Liver (tissue), 9 donors: ENCODE results near the gene CDKN2B-AS1. TPM values are rescaled to one million over a fixed set of nuclear protein-coding genes. Genes with fewer than 3 reads are reported as not detected.

ENCODE experiments used
- DNase-seq: peaks from one replicate; pipeline ENCODE4 v3.0.0-alpha.2; 2017; ENCODE audit warnings: low spot score
- H3K27ac ChIP-seq, 2 donors: one replicate each; pipeline ENCODE4 v1.7.0; 2013; ENCODE audit warnings: inconsistent platforms in 2 of 2, low read length in 2 of 2, control low read depth in 1 of 2, low read depth in 1 of 2, mild to moderate bottlenecking in 1 of 2
- H3K27me3 ChIP-seq, 4 donors: one replicate each; pipeline versions ENCODE4 v1.6.1 to v1.7.0; 2013; ENCODE audit warnings: low read length in 3 of 4, inconsistent platforms in 1 of 4, mild to moderate bottlenecking in 1 of 4, moderate library complexity in 1 of 4; ENCODE audit not compliant: control insufficient read depth in 4 of 4, insufficient read depth in 4 of 4
- H3K36me3 ChIP-seq, 4 donors: one replicate each; pipeline versions ENCODE4 v1.6.1 to v1.7.0; 2013; ENCODE audit warnings: low read length in 3 of 4, mild to moderate bottlenecking in 3 of 4, low read depth in 1 of 4, moderate library complexity in 1 of 4; ENCODE audit not compliant: control insufficient read depth in 4 of 4, insufficient read depth in 3 of 4
- H3K4me1 ChIP-seq, 4 donors: one replicate each; pipeline versions ENCODE4 v1.6.1 to v1.7.0; 2013; ENCODE audit warnings: low read length in 3 of 4, mild to moderate bottlenecking in 3 of 4, moderate library complexity in 1 of 4; ENCODE audit not compliant: control insufficient read depth in 4 of 4, insufficient read depth in 4 of 4
- H3K4me3 ChIP-seq, 3 donors: one replicate each; pipeline versions ENCODE4 v1.6.1 to v1.7.0; 2013; ENCODE audit warnings: low read length in 3 of 3, control low read depth in 1 of 3, low read depth in 1 of 3, mild to moderate bottlenecking in 1 of 3
- H3K9ac ChIP-seq, 2 donors: one replicate each; pipeline ENCODE4 v1.7.0; 2013; ENCODE audit warnings: low read length in 2 of 2, mild to moderate bottlenecking in 2 of 2, moderate library complexity in 2 of 2, control low read depth in 1 of 2, low read depth in 1 of 2
- H3K9me3 ChIP-seq, 4 donors: one replicate each; pipeline versions ENCODE4 v1.6.1 to v1.7.0; 2013; ENCODE audit warnings: low read length in 3 of 4; ENCODE audit not compliant: control insufficient read depth in 4 of 4
- ATF3 ChIP-seq: IDR thresholded peaks from 2 replicates; pipeline ENCODE4 v1.6.1; 2016; ENCODE audit warnings: antibody characterized with exemption
- CTCF ChIP-seq: fragments of 150-350 bp; IDR thresholded peaks from 2 replicates; pipeline ENCODE4 v1.5.1; 2017; ENCODE audit warnings: improper control_type of control experiment, low read depth, low read length; ENCODE audit not compliant: missing input control
- EGR1 ChIP-seq, 2 donors: IDR thresholded peaks; 2 replicates each; pipeline ENCODE4 v1.6.1; 2016 to 2018; ENCODE audit warnings: antibody characterized with exemption in 2 of 2, low read depth in 2 of 2
- FOXA1 ChIP-seq: IDR thresholded peaks from 2 replicates; pipeline ENCODE4 v1.6.1; 2016; ENCODE audit warnings: antibody characterized with exemption
- FOXA2 ChIP-seq: IDR thresholded peaks from 2 replicates; pipeline ENCODE4 v1.6.1; 2016; ENCODE audit warnings: antibody characterized with exemption
- GABPA ChIP-seq, 2 donors: IDR thresholded peaks in 1 of 2; conservative IDR thresholded peaks in 1 of 2; 2 replicates each; pipeline ENCODE4 v1.6.1; 2016; ENCODE audit warnings: antibody characterized with exemption in 2 of 2, mild to moderate bottlenecking in 1 of 2, moderate library complexity in 1 of 2
- HNF4A ChIP-seq, 2 donors: conservative IDR thresholded peaks; 2 replicates each; pipeline ENCODE4 v1.6.1; 2016; ENCODE audit warnings: antibody characterized with exemption in 2 of 2, mild to moderate bottlenecking in 2 of 2
- HNF4G ChIP-seq: IDR thresholded peaks from 2 replicates; pipeline ENCODE4 v1.6.1; 2016; ENCODE audit warnings: antibody characterized with exemption
- JUND ChIP-seq, 2 donors: IDR thresholded peaks; 2 replicates each; pipeline ENCODE4 v1.6.1; 2016; ENCODE audit warnings: antibody characterized with exemption in 2 of 2
- MAX ChIP-seq: IDR thresholded peaks from 2 replicates; pipeline ENCODE4 v1.6.1; 2016; ENCODE audit warnings: antibody characterized with exemption
- NR2F2 ChIP-seq: IDR thresholded peaks from 2 replicates; pipeline ENCODE4 v1.6.1; 2016; ENCODE audit warnings: antibody characterized with exemption
- RAD21 ChIP-seq, 2 donors: IDR thresholded peaks; 2 replicates each; pipeline ENCODE4 v1.6.1; 2016; ENCODE audit warnings: antibody characterized with exemption in 2 of 2, mild to moderate bottlenecking in 2 of 2
- REST ChIP-seq: IDR thresholded peaks from 2 replicates; pipeline ENCODE4 v1.6.1; 2016; ENCODE audit warnings: antibody characterized with exemption, mild to moderate bottlenecking
- RXRA ChIP-seq, 2 donors: IDR thresholded peaks; 2 replicates each; pipeline ENCODE4 v1.6.1; 2017 to 2018; ENCODE audit warnings: antibody characterized with exemption in 2 of 2, mild to moderate bottlenecking in 1 of 2
- SP1 ChIP-seq: IDR thresholded peaks from 2 replicates; pipeline ENCODE4 v1.6.1; 2018; ENCODE audit warnings: antibody characterized with exemption, mild to moderate bottlenecking
- TAF1 ChIP-seq: conservative IDR thresholded peaks from 2 replicates; pipeline ENCODE4 v1.6.1; 2016; ENCODE audit warnings: antibody characterized with exemption, mild to moderate bottlenecking
- YY1 ChIP-seq: IDR thresholded peaks from 2 replicates; pipeline ENCODE4 v1.6.1; 2016; ENCODE audit warnings: antibody characterized with exemption, mild to moderate bottlenecking
- ZBTB33 ChIP-seq: IDR thresholded peaks from 2 replicates; pipeline ENCODE4 v1.6.1; 2016; ENCODE audit warnings: antibody characterized with exemption
- WGBS: extraction: QIAGEN DNeasy Blood & Tissue Kit; methylation state at CpG from one replicate; pipeline ENCODE4 v1.1.7; 2013; 5-methylcytosine and 5-hydroxymethylcytosine counted together
- polyA plus RNA-seq, 2 donors: library from polyadenylated mRNA; stranded (reverse) in 1 of 2; unstranded in 1 of 2; fragments of 200-250 nt in 1 of 2; fragments of >200 nt in 1 of 2; fragmentation: Nextera tagmentation in 1 of 2; extraction: Ambion mirVana in 1 of 2; gene quantifications; one replicate each; pipeline versions ENCODE4 v1.2.1 to v1.2.3, GENCODE V29; 2013 to 2015
- total RNA-seq, 2 donors: library from RNA; depleted of rRNA; stranded (reverse); fragments of >200 nt; gene quantifications; one replicate each; pipeline ENCODE4 v1.2.3, GENCODE V29; 2014
- donor health status: healthy.
- donor health status: healthy.
- donor health status: healthy.
- donor health status: healthy.
- donor health status: healthy.

CDKN2B-AS1 gene
- total and polyA plus RNA-seq, 4 donors = 0.08 to 0.42 TPM; not detected in 2

- 96% methylated on average over 2 of the region's 2 CpGs for WGBS
- Histone ChIP-seq H3K9me3 (no peaks in the 10 kb centered on the region), H3K4me1 (peaks cover 4 to 15% (median 9%) of the 10 kb centered on the region in 4 donors), H3K27ac (no peak overlapping the region), H3K9ac (no peak overlapping the region), H3K27me3 (no peaks in the 10 kb centered on the region), H3K36me3 (no peaks in the 10 kb centered on the region), H3K4me3 (no peak overlapping the region)
- TF ChIP-seq HNF4A (conservative IDR thresholded peaks at IDR 0.05) (no peak), JUND (IDR thresholded peaks at IDR 0.05) (no peak), FOXA2 (no peak), CTCF (no peak), EGR1 (IDR thresholded peaks at IDR 0.05; ENCODE audit: low read depth in 2 of 2) (no peak), NR2F2 (no peak), REST (no peak), RXRA (IDR thresholded peaks at IDR 0.05) (no peak), GABPA (IDR thresholded peaks at IDR 0.05 in 1 of 2, conservative IDR thresholded peaks at IDR 0.05 in 1 of 2) (no peak), TAF1 (no peak), FOXA1 (no peak), RAD21 (IDR thresholded peaks at IDR 0.05) (no peak), MAX (no peak), ZBTB33 (no peak), HNF4G (no peak), YY1 (no peak), SP1 (no peak)
- DNase-seq = no peak
Measured at GRCh38 chr9:21998026-21998425, 3.4 kb downstream of the CDKN2B-AS1 start.

GRCh38 chr9:22002038-22002437, 7.4 kb downstream of the CDKN2B-AS1 start:
- Histone ChIP-seq H3K27ac (no peak overlapping the region), H3K9ac (no peak overlapping the region), H3K36me3 (no peaks in the 10 kb centered on the region), H3K27me3 (peaks cover 0 to 10% (median 0%) of the 10 kb centered on the region in 4 donors), H3K4me1 (peaks cover 0 to 2% (median 1%) of the 10 kb centered on the region in 4 donors), H3K9me3 (no peaks in the 10 kb centered on the region), H3K4me3 (no peak overlapping the region)
- DNase-seq = no peak
- TF ChIP-seq ZBTB33 (no peak), ATF3 (no peak), FOXA2 (no peak), HNF4A (conservative IDR thresholded peaks at IDR 0.05) (no peak), RAD21 (IDR thresholded peaks at IDR 0.05) (no peak), REST (no peak), EGR1 (IDR thresholded peaks at IDR 0.05; ENCODE audit: low read depth in 2 of 2) (no peak)
- WGBS = 73% methylated on average over 1 of the region's 1 CpG
